22Rv1 (cell line): ENCODE results near the gene CSRP1.

Experiments
- ZFX ChIP-seq: fragments of 450-650 bp; IDR thresholded peaks from 2 replicates; pipeline ENCODE4 v1.6.1; 2017; ENCODE audit warnings: antibody characterized with exemption, borderline replicate concordance
- TF ChIP-seq, protein P1 (sequence below): fragments of 450-650 bp; IDR thresholded peaks from 2 replicates; pipeline ENCODE4 v1.5.1; 2017; ENCODE audit warnings: mild to moderate bottlenecking

DNA sequence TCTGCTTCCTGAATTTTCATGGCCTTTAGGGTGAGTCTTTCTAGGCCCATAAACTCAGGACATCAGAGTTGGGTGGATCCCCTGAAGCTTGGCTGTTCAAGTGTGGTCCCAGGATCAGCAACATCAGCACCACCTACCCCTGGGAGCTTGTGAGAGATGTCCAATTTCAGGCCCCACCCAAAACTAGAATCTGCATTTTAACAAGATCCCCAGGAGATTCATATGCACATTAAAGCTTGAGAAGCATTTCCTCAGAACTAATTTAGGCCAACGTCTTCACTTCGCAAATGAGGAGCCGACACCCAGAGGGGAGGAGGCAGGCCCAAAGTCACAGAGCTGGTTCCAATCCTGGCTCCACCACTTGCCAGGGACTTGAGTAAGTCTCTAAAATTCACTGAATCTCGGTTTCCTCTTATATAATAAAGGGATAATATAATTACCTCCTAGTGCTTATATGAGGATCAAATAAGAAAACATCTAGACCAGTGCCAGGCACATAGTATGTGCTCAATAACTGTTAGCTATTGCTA, 27.7 kb downstream of the CSRP1 start:
- TF ChIP-seq, protein P1, sequence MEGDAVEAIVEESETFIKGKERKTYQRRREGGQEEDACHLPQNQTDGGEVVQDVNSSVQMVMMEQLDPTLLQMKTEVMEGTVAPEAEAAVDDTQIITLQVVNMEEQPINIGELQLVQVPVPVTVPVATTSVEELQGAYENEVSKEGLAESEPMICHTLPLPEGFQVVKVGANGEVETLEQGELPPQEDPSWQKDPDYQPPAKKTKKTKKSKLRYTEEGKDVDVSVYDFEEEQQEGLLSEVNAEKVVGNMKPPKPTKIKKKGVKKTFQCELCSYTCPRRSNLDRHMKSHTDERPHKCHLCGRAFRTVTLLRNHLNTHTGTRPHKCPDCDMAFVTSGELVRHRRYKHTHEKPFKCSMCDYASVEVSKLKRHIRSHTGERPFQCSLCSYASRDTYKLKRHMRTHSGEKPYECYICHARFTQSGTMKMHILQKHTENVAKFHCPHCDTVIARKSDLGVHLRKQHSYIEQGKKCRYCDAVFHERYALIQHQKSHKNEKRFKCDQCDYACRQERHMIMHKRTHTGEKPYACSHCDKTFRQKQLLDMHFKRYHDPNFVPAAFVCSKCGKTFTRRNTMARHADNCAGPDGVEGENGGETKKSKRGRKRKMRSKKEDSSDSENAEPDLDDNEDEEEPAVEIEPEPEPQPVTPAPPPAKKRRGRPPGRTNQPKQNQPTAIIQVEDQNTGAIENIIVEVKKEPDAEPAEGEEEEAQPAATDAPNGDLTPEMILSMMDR, result no peak
- TF ChIP-seq ZFX, result no peak
